Panc1 (cell line): ENCODE data around the gene FHIT.

Source experiments
- CTCF ChIP-seq: fragments of 450-650 bp; IDR thresholded peaks from 2 replicates; pipeline ENCODE4 v1.5.1; 2017; ENCODE audit warnings: mild to moderate bottlenecking
- POLR2AphosphoS5 ChIP-seq: IDR thresholded peaks from 2 replicates; pipeline ENCODE4 v1.6.1; 2012; ENCODE audit warnings: mild to moderate bottlenecking, low read depth, low read length, moderate library complexity
- REST ChIP-seq, 2 experiments: IDR thresholded peaks; 2 replicates each; pipeline ENCODE4 v1.6.1; 2011 to 2012; ENCODE audit warnings: low read depth in 2 of 2, control low read depth in 1 of 2, low read length in 1 of 2, mild to moderate bottlenecking in 1 of 2, moderate library complexity in 1 of 2; ENCODE audit not compliant: insufficient read depth in 1 of 2
- SIN3A ChIP-seq: IDR thresholded peaks from 2 replicates; pipeline ENCODE4 v1.6.1; 2012; ENCODE audit warnings: low read depth, mild to moderate bottlenecking, low read length, moderate library complexity, borderline replicate concordance; ENCODE audit not compliant: insufficient read depth

GRCh38 chr3:61078048-61078752 is 173.1 kb downstream of the FHIT start:
- TF ChIP-seq CTCF (no peak), POLR2AphosphoS5 (no peak), REST (IDR thresholded peaks at IDR 0.05; ENCODE audit: insufficient read depth in 1 of 2, low read depth in 2 of 2, low read length in 1 of 2) (no peak), SIN3A (no peak)
